DLD1 (cell line): ENCODE measurements around the gene PTRH1.

Source experiments
- in situ Hi-C: cut with HindIII; loops from 2 replicates; pipeline ENCODE4 v1.10.0; 2017; ENCODE audit warnings: low sequenced_read_pairs

The PTRH1 gene

DNA sequence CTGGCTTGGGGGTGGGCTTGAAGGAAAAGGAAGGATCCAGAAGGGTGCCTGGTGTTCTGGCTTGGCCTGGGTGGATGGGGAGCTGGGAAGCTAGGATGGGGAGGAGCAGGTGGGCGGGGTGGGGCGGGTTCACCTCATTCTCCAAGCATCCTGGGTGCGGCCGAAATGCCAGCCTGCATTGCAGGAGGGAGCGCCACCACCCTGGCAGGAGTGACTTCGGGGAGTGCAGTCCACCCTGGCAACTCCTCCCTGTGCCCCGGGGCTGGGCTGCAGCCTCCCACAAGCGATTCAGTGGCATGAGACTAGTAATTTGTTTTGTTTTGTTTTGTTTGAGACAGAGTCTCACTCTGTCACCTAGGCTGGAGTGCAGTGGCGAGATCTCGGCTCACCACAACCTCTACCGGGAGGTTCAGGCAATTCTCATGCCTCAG, 5.9 kb upstream of the PTRH1 start:
- in situ Hi-C loops = no loop called here

DNA sequence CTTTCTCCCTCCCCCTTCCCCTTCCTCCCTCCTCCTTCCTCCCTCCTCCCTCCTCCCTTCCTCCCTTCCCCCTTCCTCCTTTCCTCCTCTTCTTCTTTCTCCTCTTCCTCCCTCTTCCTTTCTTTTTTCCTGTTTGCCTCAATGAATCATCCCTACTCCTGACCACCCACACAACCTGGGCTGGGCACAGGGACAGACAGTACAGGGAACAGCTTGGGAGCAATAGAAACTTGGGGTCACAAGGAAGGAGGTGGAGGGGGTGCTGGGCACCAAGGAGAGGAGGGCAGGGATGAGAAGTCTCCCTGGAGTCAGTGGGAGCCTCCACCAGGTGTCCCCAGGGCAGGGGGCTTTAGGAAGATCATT, 5.4 kb upstream of the PTRH1 start:
- in situ Hi-C loops = no loop called here

DNA sequence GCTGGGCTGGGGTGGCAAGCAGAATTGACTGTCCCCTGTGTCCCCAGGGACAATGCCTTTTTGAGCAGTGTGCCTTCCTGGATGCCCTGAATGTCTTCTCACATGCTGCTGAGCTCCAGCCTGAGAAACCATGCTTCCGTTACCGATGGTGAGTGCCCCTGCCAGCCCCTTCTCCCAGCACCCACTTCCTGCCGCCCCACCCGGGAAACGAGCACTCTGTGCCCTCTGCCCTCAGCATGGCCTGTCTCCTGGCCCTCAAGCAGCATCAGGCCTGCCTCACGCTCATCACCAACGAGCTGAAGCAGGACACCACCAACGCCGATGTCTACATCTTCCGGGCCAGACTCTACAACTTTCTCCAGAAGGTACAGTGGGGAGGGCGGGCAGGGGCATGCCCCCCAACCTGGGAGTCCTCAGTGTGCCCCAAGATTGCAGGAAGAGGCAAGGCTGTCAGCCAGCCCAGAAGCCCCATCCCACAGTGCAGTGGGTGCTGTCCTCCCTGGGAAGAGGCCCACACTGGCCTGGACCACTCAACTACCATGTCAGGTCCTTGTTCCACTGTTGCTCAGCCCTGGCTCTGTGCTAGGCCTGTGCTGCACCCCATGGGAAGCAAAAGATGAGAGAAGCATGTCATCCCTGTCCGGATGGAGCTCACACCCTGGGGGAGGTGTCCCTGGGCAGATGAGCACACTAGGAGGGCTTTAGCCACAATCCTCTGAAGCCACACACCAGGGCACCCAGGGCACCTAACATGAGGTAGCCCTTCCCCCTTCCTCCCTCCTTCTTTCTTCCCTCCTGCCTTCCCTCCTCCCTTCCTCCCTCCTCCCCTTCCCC, 4.8 kb upstream of the PTRH1 start:
- in situ Hi-C loops = no loop called here

DNA sequence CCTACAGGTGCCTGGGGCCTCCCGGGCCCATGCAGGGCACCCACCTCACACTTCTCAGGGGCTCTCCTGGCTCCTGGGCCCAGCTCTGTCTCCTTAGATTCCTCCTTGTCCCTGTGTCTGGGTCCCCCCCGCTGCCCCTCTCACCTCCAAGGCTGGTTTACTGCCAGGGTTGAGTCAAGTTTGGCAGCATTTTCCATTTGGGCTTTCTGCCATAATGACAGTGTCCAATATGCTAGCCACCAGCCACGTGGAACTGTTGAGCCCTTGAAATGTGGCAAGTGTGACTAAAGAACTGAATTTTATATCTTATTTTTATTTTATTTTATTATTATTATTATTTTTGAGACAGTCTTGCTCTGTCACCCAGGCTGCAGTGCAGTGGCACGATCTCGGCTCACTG, 2.3 kb upstream of the PTRH1 start:
- in situ Hi-C loops = no loop called here

DNA sequence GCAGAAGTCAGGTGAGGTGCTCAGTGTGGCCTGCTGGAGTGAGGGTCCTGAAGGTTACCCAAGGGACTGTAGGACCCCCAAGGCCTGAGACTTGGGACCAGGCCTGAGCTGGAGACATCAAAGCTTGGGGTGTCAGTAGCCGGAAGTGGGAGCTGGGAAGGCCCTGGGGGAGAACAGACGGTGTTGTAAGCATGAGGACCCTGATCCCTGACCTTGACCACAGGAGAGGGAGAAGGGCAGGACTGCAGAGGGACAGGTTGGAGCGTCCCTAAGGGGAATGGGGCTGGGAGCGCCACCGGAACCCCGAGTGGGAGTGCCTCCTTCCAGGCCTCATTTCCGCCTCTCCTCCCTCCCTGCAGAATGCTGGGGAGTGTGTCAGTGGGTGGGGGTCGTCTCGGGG, 949 bp upstream of the PTRH1 start:
- in situ Hi-C loops = no loop called here

DNA sequence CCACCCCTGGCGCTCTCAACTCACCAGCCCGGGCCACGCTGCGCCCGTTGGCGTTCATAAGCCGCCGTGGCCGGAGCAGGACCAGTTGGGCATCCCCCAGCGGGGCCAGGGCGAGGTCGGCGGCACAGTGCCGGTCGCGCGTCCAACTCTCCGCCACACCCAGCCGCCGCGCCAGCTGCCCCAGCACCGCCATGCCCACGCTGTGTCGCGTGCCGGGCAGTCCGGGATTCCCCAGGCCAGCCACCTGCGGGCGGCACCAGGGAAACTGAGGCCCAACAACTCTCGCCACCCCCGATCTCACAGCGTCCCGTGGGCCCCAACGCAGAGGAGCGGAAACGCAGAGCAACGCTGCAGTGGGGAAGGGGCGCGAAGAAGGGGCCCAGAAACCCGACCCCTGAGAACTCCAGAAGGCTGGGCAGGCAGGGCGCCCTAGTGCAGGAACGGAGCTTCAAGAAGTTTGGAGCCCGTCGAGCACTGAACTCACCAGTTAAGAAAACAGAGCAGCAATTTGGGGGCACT, 453 bp downstream of the PTRH1 start:
- in situ Hi-C loops = no loop called here

DNA sequence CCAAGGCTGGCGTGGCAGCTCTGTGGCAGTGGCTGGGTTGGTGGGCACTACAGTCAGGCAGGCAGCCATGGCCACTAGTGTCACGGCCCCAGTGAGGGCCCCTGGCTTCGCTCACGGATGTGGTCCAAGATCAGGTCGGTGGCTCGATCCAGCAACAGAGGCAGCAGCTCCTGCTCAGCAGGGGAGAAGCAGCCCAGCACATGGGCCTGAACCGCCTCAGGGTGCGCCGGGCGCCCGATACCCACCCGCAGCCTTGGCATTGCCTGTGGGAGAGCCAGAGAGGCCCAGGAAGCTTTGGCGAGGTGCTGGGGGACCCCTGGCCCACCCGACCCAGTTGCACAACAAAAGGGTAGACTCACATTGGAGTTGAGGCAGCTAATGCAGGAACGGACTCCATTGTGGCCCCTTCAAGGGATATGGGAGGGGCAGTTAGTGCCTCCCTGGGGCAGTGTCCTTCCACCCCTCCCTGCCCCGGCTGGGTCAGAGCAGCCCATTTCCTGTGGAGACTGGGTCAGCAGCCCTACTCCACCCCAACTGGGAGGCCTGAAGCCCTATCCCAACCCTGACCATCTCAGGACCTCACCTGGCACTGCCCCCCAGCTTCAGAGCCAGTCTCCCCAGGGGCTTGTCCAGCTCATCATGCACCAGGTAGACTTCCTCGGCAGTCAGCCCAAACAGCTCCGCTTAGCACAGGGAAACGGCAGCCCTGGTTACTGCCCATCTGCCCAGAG, 1.3 kb downstream of the PTRH1 start:
- in situ Hi-C loops = no loop called here

DNA sequence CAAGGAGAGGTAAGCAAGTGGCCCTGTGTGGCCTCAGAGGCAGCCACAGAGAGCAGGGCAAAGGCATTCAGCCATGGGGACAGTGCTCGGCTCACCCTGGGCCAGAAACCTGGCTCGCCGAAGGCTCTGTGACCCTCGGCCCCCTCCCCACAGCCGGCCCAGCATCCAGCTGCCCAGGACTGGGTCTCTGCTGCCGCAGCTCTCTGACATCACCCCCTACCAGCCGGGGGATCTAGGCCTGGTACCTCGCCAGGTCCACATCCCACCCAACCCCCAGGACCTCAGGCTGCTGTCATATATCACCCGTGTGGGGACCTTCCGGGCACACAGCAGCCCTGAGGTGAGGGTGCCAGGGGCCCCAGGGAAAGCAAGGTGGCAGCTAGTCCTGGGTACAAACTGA, 2.6 kb downstream of the PTRH1 start:
- in situ Hi-C loops = no loop called here

DNA sequence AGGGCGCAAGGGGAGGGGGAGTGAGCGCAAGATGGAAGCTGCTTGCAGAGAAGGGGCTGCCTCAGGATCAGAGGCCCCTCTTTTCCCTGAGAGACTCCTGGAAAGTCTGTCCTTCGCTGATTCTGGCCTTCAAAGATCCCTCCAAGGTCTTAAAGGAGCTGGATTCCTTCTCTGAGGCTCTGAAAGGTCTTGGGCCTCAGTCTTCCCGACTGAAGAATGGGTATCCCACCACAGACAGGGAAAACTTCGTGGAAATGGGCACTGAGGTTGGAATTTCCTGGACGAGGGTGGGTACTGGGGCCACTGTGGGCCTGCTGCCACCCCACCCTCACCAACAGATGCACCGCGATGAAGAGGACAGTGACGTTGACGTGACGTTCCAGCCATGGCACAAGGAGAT, 3.1 kb downstream of the PTRH1 start:
- in situ Hi-C loops = no loop called here

DNA sequence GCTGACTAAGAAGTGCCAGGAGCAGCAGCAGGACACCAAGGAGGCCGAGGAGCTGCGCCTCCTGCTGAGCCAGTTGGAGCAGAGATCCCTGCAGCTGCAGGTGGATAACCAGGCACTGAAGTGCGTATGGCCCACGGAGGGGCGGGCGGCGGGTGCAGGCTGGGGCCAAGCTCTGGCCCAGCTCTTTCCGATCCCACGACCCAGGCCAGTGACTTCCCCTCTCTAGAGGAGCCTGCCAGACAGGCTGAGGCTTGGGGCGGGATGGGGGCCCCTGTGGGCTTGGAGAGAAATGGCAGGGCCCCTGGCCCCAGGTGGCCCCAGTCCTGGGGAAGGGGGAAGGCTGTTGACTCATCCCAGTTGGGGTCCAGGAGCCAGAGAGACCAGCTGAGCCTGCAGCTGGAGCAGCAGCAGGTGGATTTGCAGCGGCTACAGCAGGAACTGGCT, 3.6 kb downstream of the PTRH1 start:
- in situ Hi-C loops = no loop called here

DNA sequence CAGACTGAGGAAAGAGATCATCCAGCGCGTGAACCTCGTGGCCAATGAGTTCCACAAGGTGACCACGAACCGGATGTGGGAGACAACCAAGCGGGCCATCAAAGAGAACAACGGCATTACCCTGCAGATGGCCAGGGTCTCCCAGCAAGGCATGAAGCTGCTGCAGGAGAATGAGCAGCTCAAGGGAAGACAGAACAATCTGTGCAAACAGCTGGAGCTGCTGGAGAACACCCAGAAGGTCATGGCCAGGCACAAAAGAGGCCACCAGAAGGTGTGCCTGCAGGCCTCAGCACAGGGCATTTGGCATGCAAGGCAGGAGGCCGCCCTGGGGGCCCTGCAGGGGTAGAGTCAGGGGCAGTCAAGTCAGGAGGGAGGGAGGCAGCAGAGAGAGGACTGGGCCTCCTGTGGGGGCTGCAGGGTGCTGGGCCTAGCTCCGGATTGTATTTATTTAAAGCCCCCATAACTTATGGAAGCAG, 4.2 kb downstream of the PTRH1 start:
- in situ Hi-C loops = no loop called here

DNA sequence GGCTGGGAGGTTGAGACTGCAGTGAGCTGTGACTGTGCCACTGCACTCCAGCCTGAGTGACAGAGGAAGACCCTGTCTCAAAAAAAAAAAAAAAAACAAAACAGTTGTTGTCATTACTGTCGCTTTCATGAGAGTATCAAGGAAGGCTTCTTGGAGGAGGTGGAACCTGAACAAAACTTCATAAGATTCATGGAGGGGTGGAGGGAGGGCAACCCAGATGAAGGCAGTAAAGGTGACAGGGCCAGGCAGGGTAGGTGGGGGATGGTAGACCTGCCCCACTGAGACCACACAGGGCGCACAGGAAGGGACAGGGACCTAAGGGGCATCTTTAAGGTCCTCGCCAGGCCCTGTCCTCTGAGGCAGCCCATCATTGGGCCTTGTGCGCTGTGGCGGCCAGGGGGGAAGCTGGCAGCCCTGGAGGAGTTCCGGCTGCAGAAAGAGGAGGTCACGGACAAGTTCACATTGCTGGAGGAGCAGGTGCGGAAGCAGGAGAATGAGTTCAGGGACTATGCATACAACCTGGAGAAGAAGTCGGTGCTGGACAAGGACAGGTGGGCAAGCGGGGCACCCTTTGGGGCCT, 5.2 kb downstream of the PTRH1 start:
- in situ Hi-C loops = no loop called here

DNA sequence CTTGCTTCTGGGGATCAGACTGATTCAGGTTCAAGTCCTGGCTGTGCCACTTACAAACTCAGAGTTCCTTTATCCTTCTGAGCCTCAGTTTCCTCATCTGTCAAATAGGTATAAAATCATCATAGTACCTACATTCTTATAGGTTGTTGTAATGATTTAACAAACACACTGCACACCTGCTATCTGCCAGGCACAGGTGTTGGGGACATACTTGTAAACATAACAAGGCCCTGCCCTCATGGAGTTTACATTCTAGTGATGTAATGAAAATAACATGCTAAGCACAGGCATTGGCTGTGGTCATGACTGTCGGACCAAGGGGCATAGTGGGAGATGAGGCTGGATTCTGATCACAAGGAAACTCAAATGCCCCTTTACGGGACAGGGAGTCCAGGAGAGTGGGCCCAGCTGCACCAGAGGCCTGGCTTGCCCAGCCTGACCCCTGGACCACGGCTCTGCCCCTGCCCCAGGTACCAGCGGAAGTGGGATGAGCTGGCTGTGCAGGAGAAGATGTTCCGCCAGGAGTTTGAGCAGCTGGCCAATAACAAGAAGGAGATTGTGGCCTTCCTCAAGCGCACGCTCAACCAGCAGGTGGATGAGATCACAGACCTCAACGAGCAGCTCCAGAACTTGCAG, 6.4 kb downstream of the PTRH1 start:
- in situ Hi-C loops = no loop called here

DNA sequence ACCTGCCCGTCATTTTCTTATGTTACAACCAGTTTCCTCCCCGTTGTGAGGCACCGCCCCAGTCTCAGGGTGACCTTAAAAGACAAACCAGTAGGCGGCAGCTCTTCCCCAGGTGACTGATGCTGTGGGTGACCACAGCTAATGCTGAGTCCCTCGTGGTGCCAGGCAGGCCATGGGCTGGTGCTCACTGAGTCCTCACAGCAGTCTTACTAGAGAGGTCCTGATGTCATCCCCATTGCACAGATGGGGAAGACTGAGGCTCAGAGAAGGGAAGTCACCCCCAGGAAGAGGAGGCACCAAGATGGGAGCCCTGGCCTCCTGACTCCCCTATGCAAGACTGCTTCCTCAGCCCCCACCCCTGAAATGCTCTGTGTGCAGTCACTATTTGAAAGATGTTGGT, 7.7 kb downstream of the PTRH1 start:
- in situ Hi-C loops = no loop called here

DNA sequence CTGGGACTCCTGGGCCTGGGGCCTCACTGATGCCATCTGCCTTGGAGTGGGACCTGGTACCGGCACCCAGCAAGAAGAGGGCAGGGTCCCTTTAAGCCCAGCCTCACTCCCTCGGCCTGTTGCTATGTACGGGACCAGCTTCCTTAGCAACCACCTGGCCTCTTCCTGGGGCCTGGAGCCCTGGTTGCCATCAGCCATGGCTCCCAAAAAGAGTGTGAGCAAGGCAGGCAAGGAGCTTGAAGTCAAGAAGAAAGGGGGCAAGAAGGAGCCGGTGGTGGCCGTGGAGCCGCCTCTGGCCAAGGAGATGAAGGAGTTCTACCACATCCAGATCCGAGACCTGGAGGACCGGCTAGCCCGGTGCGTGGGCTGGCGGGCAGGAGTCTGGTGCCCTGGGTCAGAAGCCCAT, 8.6 kb downstream of the PTRH1 start, which contains the start of gene CFAP157:
TSS of gene CFAP157 (plus strand) at position 153 of the 406 bp plus-strand sequence. CDS start at position 197, 44 bp downstream.
- in situ Hi-C loops = no loop called here

DNA sequence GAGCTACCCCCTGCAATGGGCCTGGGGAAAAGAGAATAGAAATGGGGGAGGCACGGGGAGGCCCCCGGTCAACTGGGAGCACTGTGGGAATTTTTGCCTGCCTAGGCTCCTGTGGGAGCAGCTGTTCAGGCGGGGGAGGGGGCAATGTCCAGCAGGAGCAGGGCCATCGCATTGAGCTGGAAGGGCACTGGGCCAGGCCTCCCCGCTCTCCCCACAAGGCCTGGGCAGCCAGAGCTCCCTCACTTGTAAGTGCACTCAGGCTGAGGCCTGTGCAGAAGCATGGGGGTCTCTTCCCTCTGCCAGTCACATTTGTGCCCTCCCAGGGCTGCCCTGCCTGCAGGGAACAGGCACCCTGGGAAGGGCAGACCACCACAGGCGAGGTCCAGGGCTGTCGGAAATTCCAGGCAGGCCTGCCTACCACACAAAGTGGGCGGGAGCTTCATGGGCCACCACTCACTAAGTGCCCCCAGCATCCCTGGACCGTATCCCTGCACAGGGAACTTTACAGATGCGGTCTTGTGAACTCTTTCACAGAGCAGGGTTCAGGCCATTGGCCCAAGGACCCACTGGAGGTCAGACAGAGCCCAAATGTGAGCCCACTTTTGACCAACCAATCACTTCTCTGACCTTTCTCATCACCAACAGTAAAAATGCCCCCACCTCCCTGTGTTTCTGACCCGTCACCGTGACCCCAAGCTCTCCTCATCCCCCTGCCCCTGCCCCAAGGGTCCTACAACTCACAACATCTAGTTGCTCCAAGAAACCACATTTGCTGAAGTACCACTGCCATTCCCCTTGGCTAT, 9.7 kb downstream of the PTRH1 start:
- in situ Hi-C loops = no loop called here

DNA sequence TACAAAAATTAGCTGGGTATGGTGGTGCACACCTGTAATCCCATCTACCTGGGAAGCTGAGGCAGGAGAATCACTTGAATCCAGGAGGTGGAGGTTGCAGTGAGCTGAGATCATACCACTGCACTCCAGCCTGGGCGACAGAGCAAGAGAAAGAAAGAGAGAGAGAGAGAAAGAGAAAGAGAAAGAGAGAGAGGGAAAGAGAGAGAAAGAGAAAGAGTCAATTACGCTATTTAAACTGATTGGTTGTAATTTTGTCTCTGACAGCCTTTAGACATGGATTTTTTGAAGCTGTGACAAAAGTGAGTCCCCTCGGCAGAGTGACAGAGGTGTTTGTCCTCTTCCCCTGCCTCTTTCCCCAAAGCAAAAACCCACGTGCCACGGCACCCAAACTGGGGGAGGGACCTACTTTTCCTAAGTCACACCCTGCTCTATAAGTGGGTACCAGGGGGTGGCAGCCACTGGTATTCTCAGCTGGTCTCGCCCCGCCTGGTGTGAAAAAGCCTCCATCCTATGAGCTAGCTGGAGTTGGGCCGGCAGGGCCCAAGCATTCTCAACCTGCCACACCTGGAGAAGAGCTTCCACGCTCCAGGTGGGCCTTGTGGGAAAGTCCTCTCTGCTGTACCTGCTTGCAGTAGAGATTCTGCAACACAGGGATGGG, 12.0 kb downstream of the PTRH1 start:
- in situ Hi-C loops = no loop called here

DNA sequence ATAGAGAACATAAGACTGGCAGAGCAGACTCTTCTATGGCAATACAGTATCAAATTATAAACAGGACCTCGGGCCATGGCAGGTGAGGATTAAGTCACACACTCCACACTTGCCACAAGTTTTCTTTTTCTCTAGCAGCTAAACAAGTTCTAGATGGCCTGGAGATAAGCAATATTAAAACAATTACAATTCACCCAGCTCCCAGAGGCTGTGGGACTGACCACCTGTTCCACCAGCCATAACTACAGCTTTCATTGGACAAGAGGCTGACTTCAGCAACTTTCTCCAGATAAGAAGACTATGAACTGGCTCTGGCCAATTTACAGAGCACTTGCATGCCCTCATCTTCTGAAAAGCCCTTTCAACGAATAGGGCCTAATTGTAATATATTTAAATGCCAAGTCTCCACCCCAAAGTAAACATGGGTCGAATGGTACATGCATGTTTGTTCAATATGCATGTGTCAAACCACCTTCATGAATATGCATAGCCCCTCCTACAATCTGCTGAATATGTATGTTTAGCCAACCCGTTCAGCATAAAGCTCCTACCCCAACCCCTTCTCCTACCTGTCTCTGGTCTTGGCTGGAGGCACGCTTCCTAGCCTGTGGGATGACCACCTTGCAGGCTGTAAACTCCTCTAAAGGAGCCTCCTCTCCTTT, 14.7 kb downstream of the PTRH1 start:
- in situ Hi-C loops = no loop called here

DNA sequence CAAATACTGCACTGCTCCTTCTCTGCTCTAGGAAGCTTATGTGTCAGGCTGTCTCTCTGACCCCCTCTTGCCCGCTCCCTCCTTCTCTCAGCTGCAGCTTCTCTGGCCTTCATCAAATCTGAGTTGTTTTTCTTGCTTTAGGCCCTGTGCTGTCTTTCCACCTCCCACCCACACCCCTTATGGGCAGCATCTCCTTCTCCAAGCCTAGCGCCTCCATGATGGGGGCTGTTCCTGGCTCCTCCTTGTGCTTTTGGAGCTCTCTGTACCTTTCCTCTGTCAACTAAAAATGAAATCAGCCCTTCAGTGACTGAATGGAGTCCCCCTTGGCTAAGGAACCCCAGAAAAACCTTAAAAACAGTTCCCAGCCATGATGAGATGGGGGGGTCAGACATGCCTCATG, 15.3 kb downstream of the PTRH1 start:
- in situ Hi-C loops = no loop called here
